HPDE6-E6E7 (cell line): ENCODE data around the gene P4HB.

Experiments
- DNase-seq: peaks from one replicate; pipeline ENCODE4 v3.0.0; 2011; ENCODE audit warnings: missing footprints; ENCODE audit errors: extremely low spot score

P4HB gene

DNA sequence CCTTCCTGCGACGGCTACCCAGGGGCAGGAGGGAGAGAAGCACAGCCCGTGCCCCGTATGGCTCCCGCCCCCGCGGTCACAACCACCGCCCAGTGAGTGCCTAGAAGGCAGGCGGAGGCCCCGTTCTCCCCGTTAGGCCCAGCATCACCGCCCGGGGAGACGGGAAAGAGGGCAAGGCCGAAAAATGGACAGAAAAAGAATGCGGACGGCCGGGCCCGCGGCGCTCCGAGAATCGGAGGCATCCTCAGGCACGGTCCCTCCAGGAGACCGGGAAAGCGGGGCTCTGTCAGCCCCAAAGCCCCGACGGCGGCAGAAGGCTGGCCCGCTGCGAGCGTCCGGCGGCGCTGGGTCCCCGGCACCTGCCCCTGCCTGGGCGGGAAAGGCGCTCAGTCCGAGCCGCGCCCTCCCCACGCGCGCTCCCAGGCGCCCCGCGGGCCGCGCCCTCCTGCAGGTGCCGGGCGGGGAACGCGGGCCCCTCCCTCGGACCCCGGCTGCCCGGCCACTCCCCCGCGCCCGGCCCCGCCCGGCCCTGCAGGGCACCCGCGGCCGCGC, 27.7 kb downstream of the P4HB start:
- DNase-seq = no peak

DNA sequence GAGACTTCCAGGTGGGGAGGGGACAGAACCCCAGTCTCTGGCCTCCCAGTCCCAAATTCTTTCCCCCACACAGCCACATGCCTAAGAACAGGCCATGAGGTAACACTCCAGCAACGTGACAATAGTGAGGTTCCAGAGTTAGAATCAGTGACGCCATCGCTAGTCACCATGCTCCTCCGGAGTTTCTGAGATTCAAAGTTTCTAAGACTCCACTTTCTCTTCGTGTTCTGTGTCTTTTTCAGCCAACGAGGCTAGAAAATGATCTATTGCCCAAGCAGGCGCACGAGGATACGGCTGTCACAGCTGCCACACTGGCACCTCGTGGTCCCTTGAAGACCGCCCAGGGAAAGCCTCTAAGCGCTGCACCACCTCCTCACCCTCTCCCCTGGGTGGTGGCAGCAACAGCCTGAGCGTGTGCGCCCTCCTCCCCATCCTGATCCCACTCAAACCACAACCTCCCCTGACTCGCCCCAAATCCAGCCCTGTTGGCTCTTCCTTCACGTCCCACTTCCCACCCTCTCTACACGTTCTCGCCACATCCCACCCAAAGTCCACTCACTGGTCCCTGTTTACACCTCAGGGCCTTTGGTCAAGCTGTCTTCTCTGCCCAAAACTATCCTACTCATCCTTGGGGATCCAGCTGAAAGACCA, 28.3 kb downstream of the P4HB start:
- no peak for DNase-seq

DNA sequence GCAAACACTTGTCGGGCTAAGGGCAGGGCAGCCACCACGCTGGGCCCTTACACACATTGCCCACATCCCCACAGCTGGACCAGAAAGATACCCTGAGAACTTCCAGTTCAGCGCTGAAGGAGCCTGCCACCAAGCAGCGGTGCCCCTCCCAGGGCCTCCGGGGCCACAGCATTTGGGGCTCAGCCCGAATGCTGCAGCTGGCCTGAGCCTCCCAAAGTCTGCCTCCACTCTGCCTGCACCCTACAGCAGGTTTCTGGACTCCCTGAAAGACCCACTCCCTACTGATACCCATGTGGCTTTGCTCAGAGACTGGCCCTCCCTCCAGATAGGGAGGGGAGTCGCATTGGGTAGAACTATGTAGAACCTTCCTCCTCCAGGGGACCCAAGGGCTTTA, 28.8 kb downstream of the P4HB start:
- DNase-seq = no peak

DNA sequence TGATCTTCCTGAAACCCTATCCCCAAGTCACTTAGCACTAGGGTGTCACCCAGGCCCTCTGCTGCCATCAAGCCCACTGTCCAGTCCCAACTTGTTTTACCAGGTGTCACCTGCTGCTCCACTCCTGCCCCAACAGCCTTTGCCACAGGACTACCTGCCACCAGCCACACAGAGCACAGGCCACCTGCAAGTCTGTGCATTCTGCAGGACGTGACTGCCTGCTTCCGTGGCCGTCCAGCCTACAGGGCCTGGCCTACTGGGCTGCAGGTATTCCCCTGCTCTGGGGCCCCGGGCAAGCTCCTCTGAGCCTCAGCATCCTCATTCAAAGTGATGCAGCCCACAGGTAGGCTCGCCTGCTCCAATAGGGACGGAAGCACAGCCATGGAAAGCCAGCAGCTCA, 30.5 kb downstream of the P4HB start:
- DNase-seq = no peak

DNA sequence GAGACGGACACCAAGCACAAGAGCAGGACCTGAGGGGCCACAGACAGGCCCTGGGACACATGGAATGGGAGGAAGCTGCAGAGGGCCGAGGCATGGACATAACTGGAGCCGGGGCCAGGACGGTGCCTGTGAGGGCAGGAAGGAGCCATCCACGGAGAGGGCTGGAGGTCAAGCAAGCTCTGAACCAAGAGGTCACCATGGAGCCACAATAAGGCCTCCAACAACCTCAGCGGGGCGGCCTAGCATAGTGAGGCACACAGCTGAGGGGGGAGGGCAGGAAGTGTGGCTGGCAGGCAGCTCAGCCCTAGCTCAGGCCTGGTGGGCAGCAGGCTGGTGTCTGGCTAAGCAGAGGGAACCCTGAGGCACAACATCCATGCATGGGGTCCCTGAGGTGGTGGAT, 31.7 kb downstream of the P4HB start:
- DNase-seq = no peak

DNA sequence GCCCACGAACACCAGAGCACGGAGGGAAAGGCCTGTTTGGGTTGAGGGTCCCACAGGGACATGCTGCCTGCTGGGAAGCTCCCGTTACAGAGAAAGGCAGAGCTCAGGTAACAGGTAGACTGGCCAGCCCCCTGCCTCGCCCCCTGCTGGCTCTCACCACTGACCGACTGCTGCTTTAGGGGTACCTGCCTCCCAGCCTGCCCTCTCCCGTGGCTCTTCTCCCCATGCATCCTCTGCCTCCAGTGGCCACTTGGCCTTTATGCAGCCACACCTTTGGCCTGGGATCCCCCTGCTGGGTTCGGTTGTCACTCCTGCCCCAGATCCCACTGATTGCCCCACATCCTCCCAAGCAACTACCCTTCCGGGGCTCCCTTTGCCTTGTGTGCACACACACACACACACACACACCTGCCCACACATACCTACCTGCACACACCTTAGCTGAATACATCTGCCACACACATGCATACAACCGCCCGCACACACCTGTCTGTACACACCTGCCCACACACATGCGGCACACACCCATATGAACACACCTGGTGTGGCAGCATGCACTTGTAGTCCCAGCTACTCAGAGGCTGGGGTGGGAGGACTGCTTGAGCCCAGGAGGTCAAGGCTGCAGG, 34.4 kb downstream of the P4HB start:
- no peak for DNase-seq

DNA sequence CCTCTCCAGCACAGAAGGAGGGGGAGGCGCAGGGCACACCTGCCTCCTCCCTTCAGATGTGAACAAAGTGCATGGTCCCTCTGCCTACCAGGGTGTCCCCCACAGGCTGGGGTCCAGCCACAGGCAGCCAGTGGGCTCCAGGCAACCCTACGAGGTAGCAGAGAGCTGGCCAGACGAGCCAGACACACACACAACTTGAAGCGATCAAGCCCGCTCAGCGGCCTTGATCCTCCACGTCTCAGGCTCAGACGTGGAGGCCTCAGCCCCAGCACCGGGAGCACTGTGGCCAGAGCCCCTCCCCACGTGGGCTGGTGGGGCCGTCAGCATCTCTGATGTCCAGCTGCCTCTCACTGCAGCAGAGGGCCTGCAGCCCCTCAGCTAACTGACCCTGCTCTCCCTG, 35.7 kb downstream of the P4HB start:
- DNase-seq = no peak

DNA sequence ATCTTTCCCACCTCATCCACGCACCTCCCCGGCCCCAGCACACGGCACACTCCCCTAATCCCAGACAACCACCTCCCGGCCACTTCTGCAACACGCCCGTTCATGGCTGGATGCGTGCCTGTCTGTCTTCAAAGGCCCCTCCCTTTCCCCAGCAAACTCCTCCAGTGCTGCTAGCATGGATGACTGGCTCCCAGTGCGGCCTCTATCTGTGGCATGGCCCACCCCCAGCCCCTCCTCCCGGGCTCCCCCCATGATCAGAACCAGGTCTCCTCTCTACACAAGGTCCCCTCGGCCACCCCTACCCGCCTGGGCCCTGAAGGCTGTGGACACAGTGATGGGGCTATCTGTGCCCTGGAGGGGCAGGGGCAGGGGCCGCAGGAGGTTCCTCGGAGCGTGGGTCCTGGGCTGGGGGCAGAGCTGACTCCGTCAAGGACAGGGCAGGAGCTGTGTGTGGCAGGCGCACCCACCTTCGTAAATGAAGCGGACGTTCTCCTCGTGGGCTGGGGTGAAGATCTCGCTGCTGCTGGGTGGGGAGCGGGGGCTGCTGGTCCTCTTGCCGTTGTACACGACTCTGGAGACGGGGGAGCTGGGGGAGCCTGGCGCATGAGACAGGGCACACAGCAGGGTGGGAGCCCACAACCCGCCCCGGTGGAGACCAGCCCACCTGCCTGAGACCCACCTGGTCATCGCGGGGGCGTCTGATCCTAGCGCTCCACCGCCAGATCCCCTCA, 36.4 kb downstream of the P4HB start:
- DNase-seq = no peak

DNA sequence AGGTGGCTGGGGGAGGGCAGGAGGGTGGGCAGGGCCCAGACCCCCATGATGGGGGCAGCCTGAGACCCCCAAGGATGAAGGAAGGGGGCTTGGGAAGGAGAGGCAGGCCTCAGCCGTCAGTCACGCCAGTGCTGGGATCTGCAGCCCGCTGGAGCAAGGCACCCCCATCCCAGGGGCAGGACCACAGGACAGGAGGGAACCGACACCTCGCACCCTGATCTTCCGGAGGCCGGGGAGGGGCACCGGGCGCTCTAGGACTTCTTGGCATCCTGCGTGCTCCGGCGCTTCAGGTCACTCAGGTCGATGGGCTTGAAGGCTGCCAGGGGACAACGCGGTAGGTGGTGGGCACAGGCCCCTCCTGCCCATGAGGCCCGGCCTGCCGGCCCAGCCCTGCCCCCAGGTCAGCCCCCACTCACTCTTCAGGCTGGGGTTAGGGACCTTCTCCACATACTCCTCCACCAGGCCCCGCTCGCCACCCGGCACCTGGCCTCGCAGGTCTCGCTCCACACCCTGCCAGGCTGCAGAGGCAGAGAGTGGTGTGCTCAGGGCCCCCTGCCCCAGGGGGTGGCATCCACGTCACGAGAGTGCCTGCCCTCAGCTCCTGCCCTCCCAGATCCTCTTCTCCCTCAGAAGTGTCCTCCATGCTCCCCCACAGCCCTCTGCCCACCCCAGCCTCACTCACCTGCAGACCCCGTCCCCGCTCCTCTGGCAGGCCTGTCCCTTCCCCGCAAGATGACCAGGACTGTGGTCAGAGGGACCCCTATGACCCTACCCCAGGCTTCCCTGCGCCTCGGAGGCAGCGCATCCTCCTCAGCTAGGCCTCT, 37.1 kb downstream of the P4HB start:
- DNase-seq = no peak

DNA sequence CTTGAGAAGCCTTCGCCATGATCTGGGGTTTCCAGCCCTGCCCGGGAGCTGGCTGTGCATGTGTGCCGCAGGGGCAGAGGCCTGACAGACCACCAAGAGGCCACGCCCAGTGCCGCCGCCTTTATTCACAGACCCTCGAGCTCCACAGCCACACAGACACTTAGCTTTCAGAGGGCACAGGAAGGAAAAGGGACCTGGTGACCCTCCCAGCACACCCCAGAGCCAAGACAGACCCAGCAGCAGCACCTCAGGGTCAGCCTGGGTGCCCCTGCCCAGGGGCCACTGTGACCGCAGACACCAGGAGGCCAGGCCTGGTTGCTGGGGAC, 38.1 kb downstream of the P4HB start:
- DNase-seq = no peak

DNA sequence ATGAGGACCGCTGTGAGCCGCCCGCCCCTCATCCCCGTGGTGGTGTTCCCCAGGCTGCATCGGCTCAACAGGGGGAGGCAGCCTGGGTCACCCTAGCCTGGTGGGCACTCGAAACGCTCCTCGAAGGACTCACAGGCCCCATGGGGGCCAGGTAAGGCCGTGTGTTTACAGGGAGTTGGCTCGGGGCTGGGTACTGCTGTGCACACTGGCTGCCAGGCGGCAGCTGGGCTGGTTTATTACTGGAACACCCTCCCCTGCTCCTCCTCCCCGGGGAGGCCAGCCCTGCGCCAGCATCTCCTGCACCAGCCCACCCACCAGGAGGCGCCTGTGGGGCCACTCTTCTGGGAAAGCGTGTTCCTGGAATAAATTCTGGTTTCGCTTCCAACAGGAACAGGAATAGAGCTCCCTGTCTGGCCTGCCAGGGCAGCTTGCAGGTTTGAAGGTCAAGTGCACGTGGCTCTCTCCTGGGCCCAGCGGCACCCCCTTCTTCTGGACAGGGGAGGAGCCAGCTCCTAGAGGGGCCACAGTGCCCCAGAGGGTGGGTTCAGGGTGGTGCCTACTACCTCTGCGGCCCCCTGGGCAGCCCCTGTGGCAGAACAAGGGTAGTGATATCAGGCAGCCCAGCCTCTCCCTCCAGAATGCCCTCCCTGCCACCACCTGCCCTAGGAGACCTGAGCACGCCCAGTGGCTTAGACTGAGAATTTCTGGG, 38.6 kb downstream of the P4HB start:
- DNase-seq = peak; percentile 81

DNA sequence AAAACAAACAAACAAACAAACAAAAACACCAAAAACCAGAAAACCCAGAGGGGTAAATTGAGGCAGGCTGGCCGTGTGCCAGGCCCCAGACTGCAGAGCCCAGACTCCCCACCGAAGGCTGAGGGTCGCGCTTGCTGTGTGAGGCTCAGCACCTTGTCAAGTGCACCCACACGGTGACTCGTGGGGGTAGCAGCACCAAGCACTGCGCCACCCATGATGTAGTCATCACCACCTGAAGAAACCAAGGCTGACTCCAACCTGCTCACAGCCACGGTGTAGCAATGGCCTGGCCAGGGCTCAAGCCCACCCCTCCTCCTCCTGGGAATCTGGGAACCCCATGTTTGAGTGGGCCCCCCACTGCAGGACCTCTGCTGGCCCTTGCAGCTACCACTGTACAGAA, 39.2 kb downstream of the P4HB start:
- no peak for DNase-seq

DNA sequence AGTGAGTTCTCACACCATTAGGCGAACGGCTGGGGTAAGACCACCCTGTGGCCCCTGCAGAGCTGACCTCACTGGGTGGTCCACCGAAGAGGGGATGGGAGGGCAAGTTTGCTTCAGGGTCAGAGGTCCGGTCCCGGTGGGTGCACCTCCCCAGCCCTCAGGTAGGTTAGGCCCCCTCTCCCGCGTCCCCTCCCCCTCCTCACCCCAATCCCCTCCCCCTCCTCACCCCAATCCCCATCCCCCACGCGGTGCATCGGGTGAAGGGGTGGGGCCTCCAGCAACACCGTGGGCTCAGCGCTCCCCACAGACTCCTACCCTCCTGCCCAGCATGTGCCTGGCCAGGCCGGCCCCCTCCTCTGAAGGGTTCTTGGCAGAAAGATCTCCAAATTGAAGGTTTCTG, 40.6 kb downstream of the P4HB start:
- no peak for DNase-seq

DNA sequence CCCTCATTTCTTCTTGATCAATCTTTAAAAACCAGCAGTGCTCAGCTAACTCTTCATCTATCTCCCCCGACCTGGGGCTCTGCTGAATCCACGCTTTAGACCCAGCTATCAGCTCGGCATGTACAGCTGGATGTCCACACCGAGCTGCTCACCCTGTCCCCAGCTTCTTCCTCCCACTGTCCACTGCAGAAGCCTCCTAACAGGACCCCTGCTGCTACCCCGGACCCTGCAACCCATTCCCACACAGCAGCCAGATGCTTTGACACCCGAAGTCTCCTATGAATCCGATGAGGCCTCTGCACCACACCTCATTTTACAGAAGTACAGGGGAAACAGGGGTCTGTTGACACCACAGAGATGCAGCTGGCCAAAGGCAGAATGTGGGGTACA, 42.6 kb downstream of the P4HB start:
- DNase-seq = no peak

DNA sequence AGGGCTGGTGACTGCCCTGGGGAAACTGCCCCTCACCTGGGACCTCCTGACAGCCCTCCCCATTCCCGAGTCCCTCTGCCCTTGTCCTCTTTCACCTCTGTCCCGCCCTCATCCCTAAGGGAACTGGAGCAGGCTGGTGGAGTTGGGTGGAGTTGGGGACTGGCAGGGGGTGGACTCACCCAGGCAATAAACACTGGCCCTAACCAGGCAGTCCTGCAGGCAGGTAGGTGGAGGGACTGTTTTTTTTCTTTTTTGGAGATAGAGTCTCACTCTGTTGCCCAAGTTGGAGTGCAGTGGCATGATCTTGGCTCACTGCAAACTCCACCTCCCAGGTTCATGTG, 44.7 kb downstream of the P4HB start:
- no peak for DNase-seq

DNA sequence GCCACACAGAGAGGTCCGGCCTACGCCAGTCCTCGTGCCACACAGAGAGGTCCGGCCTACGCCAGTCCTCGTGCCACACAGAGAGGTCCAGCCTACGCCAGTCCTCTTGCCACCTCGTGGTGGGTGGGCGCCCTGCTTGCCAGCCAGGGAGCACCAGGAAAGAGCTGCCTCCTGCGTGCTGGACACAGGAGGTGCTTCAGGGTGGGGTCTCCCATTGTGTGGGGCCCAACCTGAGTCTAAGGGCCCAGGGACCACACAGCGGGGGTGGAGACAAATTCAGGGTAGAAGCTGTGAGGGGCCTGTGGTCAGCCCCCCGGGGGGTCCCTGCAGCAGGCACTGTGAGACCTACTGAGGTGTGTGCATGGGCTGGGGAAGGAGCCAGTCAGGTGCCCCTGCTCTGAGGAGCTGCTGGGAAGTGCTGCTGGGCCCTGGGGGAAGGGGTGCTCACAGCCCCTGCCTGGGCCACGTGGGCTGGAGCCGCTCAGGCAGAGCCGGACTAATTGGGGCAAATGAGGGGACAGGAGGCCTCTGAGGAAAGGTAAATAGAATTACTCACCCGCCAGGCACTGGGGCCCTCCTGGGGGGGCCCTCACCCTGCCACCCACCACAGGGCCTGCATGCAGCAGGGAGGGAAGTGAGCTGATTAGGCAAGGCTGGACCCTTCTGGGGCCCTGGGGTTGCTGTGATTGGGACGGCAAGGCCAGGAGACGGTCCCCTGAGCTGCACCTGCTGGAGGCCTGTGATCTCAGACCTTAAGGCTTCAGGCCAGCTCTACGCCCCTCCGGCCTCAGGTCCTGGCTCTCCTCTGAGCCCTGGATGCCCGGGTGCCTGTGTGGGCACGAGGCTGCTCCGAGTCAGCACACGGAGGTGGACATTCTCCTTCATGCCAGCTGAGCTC, 45.3 kb downstream of the P4HB start:
- DNase-seq = no peak

DNA sequence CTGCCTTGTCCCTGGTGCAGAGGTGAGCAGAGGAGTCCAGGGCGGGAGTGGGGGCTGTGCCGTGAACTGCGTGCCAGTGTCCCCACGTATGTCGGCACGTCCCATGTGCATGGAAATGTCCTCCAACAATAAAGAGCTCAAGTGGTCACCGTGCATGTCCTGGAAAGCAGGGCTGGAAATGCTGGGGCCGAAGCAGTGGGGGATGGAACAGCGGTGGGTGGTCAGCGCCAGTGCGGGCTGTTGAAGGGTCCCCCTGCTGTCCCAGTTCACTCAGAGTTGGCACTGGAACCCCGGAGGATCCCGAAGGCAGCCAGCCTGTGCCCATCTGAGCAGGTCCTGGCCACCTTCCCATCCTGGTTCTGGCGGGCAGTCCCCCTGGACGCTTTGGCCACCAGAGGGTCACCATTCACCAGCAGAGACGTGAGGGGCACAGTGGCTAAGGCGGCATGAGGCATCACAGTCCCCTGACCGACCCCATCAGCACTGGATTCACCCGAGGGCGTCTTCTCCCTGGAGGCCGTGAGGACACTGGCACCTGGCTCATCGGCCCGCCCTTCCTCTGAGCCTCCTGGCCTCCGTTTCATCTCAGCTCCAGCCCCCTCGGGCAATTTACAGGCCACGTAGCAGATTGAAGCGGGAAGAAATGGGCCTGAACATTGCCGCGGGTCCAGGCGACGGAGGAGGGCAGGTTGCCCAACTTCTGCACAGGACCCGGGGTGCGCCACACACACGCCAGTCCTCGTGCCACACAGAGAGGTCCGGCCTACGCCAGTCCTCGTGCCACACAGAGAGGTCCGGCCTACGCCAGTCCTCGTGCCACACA, 46.3 kb downstream of the P4HB start:
- no peak for DNase-seq

DNA sequence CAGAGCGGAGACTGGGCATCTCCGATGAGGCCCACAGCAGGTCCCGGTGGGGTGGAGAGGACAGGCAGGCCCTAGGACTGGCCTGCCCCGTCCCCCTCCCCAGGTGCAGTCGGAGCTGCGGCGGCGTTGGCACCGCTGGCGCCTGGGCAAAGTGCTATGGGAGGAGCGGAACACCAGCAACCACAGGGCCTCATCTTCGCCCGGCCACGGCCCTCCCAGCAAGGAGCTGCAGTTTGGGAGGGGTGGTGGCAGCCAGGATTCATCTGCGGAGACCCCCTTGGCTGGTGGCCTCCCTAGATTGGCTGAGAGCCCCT, 47.0 kb downstream of the P4HB start:
- no peak for DNase-seq

DNA sequence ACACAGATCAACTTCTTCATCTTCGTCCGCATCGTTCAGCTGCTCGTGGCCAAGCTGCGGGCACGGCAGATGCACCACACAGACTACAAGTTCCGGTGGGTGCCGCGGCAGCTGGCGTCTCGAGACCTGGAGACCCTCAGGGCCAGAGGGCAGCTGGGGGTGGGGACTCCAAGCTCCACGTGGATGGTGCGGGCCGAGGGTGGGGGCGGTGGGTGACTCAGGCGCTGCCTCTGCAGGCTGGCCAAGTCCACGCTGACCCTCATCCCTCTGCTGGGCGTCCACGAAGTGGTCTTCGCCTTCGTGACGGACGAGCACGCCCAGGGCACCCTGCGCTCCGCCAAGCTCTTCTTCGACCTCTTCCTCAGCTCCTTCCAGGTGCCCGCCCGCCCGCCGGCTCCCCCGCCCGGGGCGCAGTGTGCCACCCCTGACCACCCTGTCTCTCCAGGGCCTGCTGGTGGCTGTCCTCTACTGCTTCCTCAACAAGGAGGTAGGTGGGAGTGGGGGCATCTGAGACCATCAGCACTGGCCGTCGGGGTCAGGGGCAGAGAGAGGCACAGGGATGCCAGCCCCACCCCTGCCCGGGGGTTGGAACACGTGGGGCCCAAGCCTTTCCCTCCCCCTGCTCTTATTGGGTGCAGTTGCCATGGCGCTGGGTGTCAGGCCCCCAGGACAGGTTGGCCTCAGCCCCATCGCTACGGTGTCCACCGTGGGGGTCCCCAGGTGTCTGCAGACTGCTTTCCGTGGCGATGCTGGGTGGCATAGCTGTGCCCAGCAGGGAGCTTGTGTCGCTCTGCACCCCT, 47.6 kb downstream of the P4HB start:
- DNase-seq = no peak
